Thyroid gland (tissue), 4 donors: ENCODE results near the gene FES. TPM values are rescaled to one million over a fixed set of nuclear protein-coding genes. Genes with fewer than 3 reads are reported as not detected.

ENCODE experiments used
- DNase-seq, 2 donors: peaks; one replicate each; pipeline ENCODE4 v3.0.0-alpha.2; 2019
- H3K27ac ChIP-seq, 3 donors: fragments of 200-600 bp; sonication (generic); 1 replicate in 2 of 3; 2 replicates in 1 of 3; pipeline ENCODE4 v1.5.1; 2016 to 2019; ENCODE audit warnings: mild to moderate bottlenecking in 1 of 3, moderate library complexity in 1 of 3
- H3K27me3 ChIP-seq: fragments of 200-600 bp; sonication (generic); one replicate; pipeline ENCODE4 v1.5.1; 2019
- H3K36me3 ChIP-seq, 2 donors: fragments of 200-600 bp; sonication (generic); one replicate each; pipeline ENCODE4 v1.5.1; 2016 to 2019
- H3K4me1 ChIP-seq, 2 donors: fragments of 200-600 bp; sonication (generic); one replicate each; pipeline ENCODE4 v1.5.1; 2017 to 2019
- H3K4me3 ChIP-seq, 3 donors: fragments of 200-600 bp; sonication (generic); replicated peaks in 1 of 3; 1 replicate in 2 of 3; 2 replicates in 1 of 3; pipeline ENCODE4 v1.5.1; 2016; ENCODE audit warnings: mild to moderate bottlenecking in 1 of 3
- H3K9me3 ChIP-seq: fragments of 200-600 bp; sonication (generic); one replicate; pipeline ENCODE4 v1.5.1; 2017
- POLR2A ChIP-seq, 2 donors: fragments of 450-650 bp; IDR thresholded peaks; one replicate each; pipeline ENCODE4 v1.6.1; 2017; ENCODE audit warnings: antibody characterized with exemption in 2 of 2, mild to moderate bottlenecking in 2 of 2, moderate library complexity in 1 of 2
- WGBS, 2 donors: methylation state at CpG; one replicate each; pipeline ENCODE4 v1.1.5; 2017; 5-methylcytosine and 5-hydroxymethylcytosine counted together
- intact Hi-C: fragments of 100-400 bp; cut with DNase I; formaldehyde crosslinking; loops from one replicate; pipeline ENCODE4 v1.15.1; 2023
- total RNA-seq, 4 donors: library from RNA; depleted of rRNA; stranded (reverse); fragments of >200 nt; gene quantifications; one replicate each; pipeline ENCODE4 v1.2.3, GENCODE V29; 2016
- TF ChIP-seq, protein P1 (sequence below), 6 experiments: fragments of 200-600 bp in 3 of 6; fragments of 450-650 bp in 3 of 6; sonication (generic) in 3 of 6; IDR thresholded peaks; one replicate each; pipeline ENCODE4 v1.5.1; 2016 to 2019; ENCODE audit warnings: antibody characterized with exemption in 6 of 6, mild to moderate bottlenecking in 2 of 6, inconsistent platforms in 1 of 6, moderate library complexity in 1 of 6

Gene FES
- total RNA-seq, 4 donors from 2014 or later, result 34.1 to 44.5 (median 36.0) TPM

DNA sequence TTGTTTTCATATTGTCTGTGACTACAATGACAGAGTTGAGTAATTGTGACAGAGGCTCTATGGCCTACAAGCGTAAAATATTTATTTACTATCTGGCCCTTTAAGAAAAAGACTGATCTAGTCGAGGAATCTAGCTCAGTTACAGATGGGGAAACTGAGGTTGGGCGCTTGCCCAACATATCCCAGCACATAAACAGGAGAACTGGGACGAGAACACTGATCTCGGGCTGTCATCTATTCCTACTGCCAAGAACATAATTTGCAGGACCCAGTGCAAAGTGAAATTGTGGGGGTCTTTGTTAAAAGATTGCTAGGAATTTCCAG, 1.9 kb downstream of the FES start:
- H3K27me3 ChIP-seq, result no peaks in the 10 kb centered on the region
- H3K36me3 ChIP-seq, result peaks cover 30% of the 10 kb centered on the region in 2 donors
- TF ChIP-seq, protein P1, sequence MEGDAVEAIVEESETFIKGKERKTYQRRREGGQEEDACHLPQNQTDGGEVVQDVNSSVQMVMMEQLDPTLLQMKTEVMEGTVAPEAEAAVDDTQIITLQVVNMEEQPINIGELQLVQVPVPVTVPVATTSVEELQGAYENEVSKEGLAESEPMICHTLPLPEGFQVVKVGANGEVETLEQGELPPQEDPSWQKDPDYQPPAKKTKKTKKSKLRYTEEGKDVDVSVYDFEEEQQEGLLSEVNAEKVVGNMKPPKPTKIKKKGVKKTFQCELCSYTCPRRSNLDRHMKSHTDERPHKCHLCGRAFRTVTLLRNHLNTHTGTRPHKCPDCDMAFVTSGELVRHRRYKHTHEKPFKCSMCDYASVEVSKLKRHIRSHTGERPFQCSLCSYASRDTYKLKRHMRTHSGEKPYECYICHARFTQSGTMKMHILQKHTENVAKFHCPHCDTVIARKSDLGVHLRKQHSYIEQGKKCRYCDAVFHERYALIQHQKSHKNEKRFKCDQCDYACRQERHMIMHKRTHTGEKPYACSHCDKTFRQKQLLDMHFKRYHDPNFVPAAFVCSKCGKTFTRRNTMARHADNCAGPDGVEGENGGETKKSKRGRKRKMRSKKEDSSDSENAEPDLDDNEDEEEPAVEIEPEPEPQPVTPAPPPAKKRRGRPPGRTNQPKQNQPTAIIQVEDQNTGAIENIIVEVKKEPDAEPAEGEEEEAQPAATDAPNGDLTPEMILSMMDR (IDR thresholded peaks at IDR 0.05), result no peak
- intact Hi-C loops, result loop anchor here (2.0 to 10.0 kb wide), 3 partner anchors 169 to 561 kb away; partner anchors contain the start of gene BLM
- 40 to 41% methylated on average over 5 of the region's 5 CpGs for WGBS, 2 donors
- no peaks in the 10 kb centered on the region for H3K9me3 ChIP-seq
- H3K4me3 ChIP-seq, result no peak overlapping the region
- peak overlapping the region in 2 of 3 donors; percentile 96 to 98 for H3K27ac ChIP-seq
- H3K4me1 ChIP-seq, result peaks cover 25 to 39% of the 10 kb centered on the region in 2 donors
- no peak for DNase-seq

DNA sequence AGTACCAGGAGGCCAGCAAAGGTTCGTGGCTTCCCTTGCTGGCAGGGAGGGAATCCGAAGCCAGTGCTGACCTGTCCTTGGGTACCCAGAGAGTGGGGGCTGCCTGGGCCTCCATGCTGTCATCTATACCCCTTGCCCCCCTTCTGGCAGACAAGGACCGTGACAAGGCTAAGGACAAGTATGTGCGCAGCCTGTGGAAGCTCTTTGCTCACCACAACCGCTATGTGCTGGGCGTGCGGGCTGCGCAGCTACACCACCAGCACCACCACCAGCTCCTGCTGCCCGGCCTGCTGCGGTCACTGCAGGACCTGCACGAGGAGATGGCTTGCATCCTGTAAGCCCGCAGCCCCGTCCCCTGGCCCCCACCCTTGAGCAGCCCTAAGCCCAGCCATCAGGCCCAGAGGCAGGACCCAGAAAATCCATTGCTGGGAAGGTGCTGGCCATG, 2.8 kb downstream of the FES start:
- H3K27me3 ChIP-seq, result no peaks in the 10 kb centered on the region
- H3K4me3 ChIP-seq, result no peak overlapping the region
- no peaks in the 10 kb centered on the region for H3K9me3 ChIP-seq
- peaks cover 30% of the 10 kb centered on the region in 2 donors for H3K36me3 ChIP-seq
- H3K27ac ChIP-seq, result no peak overlapping the region
- no peak for DNase-seq
- intact Hi-C loops, result loop anchor here (2.0 to 10.0 kb wide), 3 partner anchors 170 to 562 kb away; partner anchors contain the start of gene BLM
- TF ChIP-seq POLR2A (IDR thresholded peaks at IDR 0.05), result no peak
- TF ChIP-seq, protein P1 (IDR thresholded peaks at IDR 0.05), result no peak
- H3K4me1 ChIP-seq, result peaks cover 25 to 39% of the 10 kb centered on the region in 2 donors
- WGBS, 2 donors, result 88 to 96% methylated on average over 11 to 13 of the region's 13 CpGs

GRCh38 chr15:90889313-90889730, 5.0 kb downstream of the FES start:
- intact Hi-C loops, result loop anchor here (5.0 to 10.0 kb wide), 2 partner anchors 172 to 565 kb away; partner anchors contain the start of gene BLM
- DNase-seq, result no peak
- peaks cover 51% of the 10 kb centered on the region in 2 donors for H3K36me3 ChIP-seq

GRCh38 chr15:90889736-90890456, 5.6 kb downstream of the FES start:
- intact Hi-C loops, result loop anchor here (5.0 to 10.0 kb wide), 2 partner anchors 173 to 565 kb away; partner anchors contain the start of gene BLM
- WGBS, 2 donors, result 88 to 94% methylated on average over 12 to 23 of the region's 31 CpGs
- Histone ChIP-seq H3K27ac (no peak overlapping the region), H3K27me3 (no peaks in the 10 kb centered on the region), H3K9me3 (no peaks in the 10 kb centered on the region), H3K4me1 (peaks cover 9 to 18% of the 10 kb centered on the region in 2 donors), H3K4me3 (no peak overlapping the region), H3K36me3 (peaks cover 51 to 55% of the 10 kb centered on the region in 2 donors)
- TF ChIP-seq, protein P1 (IDR thresholded peaks at IDR 0.05), result no peak
- no peak for DNase-seq

More at GRCh38 chr15:90889313-90889730, 5.0 kb downstream of the FES start:
- Histone ChIP-seq H3K4me1 (peaks cover 15 to 23% of the 10 kb centered on the region in 2 donors), H3K4me3 (no peak overlapping the region), H3K27me3 (no peaks in the 10 kb centered on the region), H3K27ac (no peak overlapping the region), H3K9me3 (no peaks in the 10 kb centered on the region)
- TF ChIP-seq, protein P1 (IDR thresholded peaks at IDR 0.05), result no peak
- TF ChIP-seq POLR2A (IDR thresholded peaks at IDR 0.05), result no peak
- WGBS, 2 donors, result 82 to 84% methylated on average over 9 of the region's 18 CpGs

DNA sequence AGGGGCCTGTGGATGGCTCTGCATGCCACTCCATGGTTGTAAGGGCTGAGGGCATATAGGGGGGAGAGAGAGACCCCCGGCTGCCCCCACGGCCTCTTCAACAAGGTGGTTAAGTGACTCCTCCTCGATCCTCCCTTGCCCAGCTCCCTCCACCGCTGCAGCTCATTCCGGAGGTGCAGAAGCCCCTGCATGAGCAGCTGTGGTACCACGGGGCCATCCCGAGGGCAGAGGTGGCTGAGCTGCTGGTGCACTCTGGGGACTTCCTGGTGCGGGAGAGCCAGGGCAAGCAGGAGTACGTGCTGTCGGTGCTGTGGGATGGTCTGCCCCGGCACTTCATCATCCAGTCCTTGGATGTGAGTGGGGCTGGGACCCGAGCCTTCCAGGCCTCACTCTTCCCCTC, 6.5 kb downstream of the FES start:
- H3K36me3 ChIP-seq, result peaks cover 59 to 65% of the 10 kb centered on the region in 2 donors
- intact Hi-C loops, result no loop called here
- DNase-seq, result no peak
- H3K9me3 ChIP-seq, result no peaks in the 10 kb centered on the region
- H3K4me3 ChIP-seq, result no peak overlapping the region
- 85 to 86% methylated on average over 9 to 12 of the region's 12 CpGs for WGBS, 2 donors
- TF ChIP-seq, protein P1 (IDR thresholded peaks at IDR 0.05), result no peak
- TF ChIP-seq POLR2A (IDR thresholded peaks at IDR 0.05), result no peak
- no peaks in the 10 kb centered on the region for H3K27me3 ChIP-seq
- no peak overlapping the region for H3K27ac ChIP-seq
- H3K4me1 ChIP-seq, result peaks cover under 1 to 9% of the 10 kb centered on the region in 2 donors
